Osteoblast (primary cell): ENCODE data around the gene PRPF39. TPM values are rescaled to one million over a fixed set of nuclear protein-coding genes. Genes with fewer than 3 reads are reported as not detected.

ENCODE experiments used
- DNase-seq: peaks from one replicate; pipeline ENCODE4 v3.0.0; 2011; ENCODE audit warnings: low spot score, mixed read lengths; ENCODE audit not compliant: insufficient read length; ENCODE audit errors: missing footprints
- H2AFZ ChIP-seq: 2 replicates; pipeline ENCODE4 v1.6.0; 2011; ENCODE audit warnings: mild to moderate bottlenecking, low read length
- H3K27ac ChIP-seq: 2 replicates; pipeline ENCODE4 v1.5.1; 2011; ENCODE audit warnings: mild to moderate bottlenecking, low read depth, low read length, moderate library complexity
- H3K27me3 ChIP-seq: 2 replicates; pipeline ENCODE4 v1.6.0; 2012; ENCODE audit warnings: mild to moderate bottlenecking, control low read depth, inconsistent platforms, low read length, moderate library complexity; ENCODE audit not compliant: insufficient read depth
- H3K36me3 ChIP-seq: 2 replicates; pipeline ENCODE4 v1.5.1; 2011; ENCODE audit warnings: mild to moderate bottlenecking, low read length, control low read depth, moderate library complexity; ENCODE audit not compliant: insufficient read depth
- H3K4me1 ChIP-seq: 2 replicates; pipeline ENCODE4 v1.5.1; 2011; ENCODE audit warnings: mild to moderate bottlenecking, low read length, control low read depth, moderate library complexity; ENCODE audit not compliant: insufficient read depth
- H3K4me2 ChIP-seq: 2 replicates; pipeline ENCODE4 v1.6.0; 2011; ENCODE audit warnings: mild to moderate bottlenecking, low read length; ENCODE audit not compliant: insufficient read depth
- H3K4me3 ChIP-seq: fragments of 200-600 bp; sonication (generic); 3 replicates; pipeline ENCODE4 v1.5.1; 2012; ENCODE audit warnings: mild to moderate bottlenecking, low read length, inconsistent platforms; ENCODE audit not compliant: insufficient read depth
- H3K79me2 ChIP-seq: 2 replicates; pipeline ENCODE4 v1.6.0; 2012; ENCODE audit warnings: mild to moderate bottlenecking, low read length, control low read depth, inconsistent platforms; ENCODE audit not compliant: insufficient read depth
- H3K9me3 ChIP-seq: 2 replicates; pipeline ENCODE4 v1.5.1; 2011; ENCODE audit warnings: low read depth, low read length, control low read depth
- H4K20me1 ChIP-seq: 2 replicates; pipeline ENCODE4 v1.6.0; 2012; ENCODE audit warnings: mild to moderate bottlenecking, low read length, control low read depth; ENCODE audit not compliant: insufficient read depth
- CTCF ChIP-seq: IDR thresholded peaks from 2 replicates; pipeline ENCODE4 v1.5.1; 2011; ENCODE audit warnings: mild to moderate bottlenecking, low read depth, low read length, moderate library complexity; ENCODE audit errors: extremely low read depth
- total RNA-seq: library from RNA; depleted of rRNA; stranded (reverse); fragments of >200 nt; gene quantifications from 2 replicates; pipeline ENCODE4 v1.2.3, GENCODE V29; 2012

Gene PRPF39
- total RNA-seq, 1 donor = 35.1 TPM

GRCh38 chr14:45094275-45094674 is 10.4 kb downstream of the PRPF39 start:
- H3K9me3 ChIP-seq = no peaks in the 10 kb centered on the region
- H3K27me3 ChIP-seq = no peaks in the 10 kb centered on the region
- H3K79me2 ChIP-seq = peaks cover 88% of the 10 kb centered on the region
- no peak for DNase-seq
- peaks cover 29% of the 10 kb centered on the region for H3K36me3 ChIP-seq
- TF ChIP-seq CTCF = no peak
- no peak overlapping the region for H3K4me3 ChIP-seq
- no peak overlapping the region for H3K4me2 ChIP-seq
- no peak overlapping the region for H2AFZ ChIP-seq
- H3K4me1 ChIP-seq = peaks cover 20% of the 10 kb centered on the region
- no peak overlapping the region for H3K27ac ChIP-seq
- H4K20me1 ChIP-seq = peaks cover 29% of the 10 kb centered on the region

- DNase-seq = no peak
- Histone ChIP-seq H2AFZ (no peak overlapping the region), H4K20me1 (peaks cover 21% of the 10 kb centered on the region), H3K27me3 (no peaks in the 10 kb centered on the region), H3K4me3 (no peak overlapping the region), H3K4me2 (no peak overlapping the region), H3K79me2 (peaks cover 83% of the 10 kb centered on the region), H3K27ac (no peak overlapping the region), H3K9me3 (no peaks in the 10 kb centered on the region), H3K4me1 (peaks cover 12% of the 10 kb centered on the region), H3K36me3 (peaks cover 35% of the 10 kb centered on the region)
- no peak for TF ChIP-seq CTCF
Measured at GRCh38 chr14:45095143-45095542, 11.2 kb downstream of the PRPF39 start.

GRCh38 chr14:45096218-45096617 is 12.3 kb downstream of the PRPF39 start:
- H2AFZ ChIP-seq = no peak overlapping the region
- peaks cover 5% of the 10 kb centered on the region for H3K4me1 ChIP-seq
- H3K9me3 ChIP-seq = no peaks in the 10 kb centered on the region
- H3K27ac ChIP-seq = no peak overlapping the region
- peaks cover 42% of the 10 kb centered on the region for H3K36me3 ChIP-seq
- H3K4me2 ChIP-seq = no peak overlapping the region
- H3K27me3 ChIP-seq = no peaks in the 10 kb centered on the region
- peaks cover 10% of the 10 kb centered on the region for H4K20me1 ChIP-seq
- peaks cover 81% of the 10 kb centered on the region for H3K79me2 ChIP-seq
- DNase-seq = no peak
- H3K4me3 ChIP-seq = no peak overlapping the region
- TF ChIP-seq CTCF = no peak

- peaks cover 46% of the 10 kb centered on the region for H3K36me3 ChIP-seq
- peaks cover 25% of the 10 kb centered on the region for H3K79me2 ChIP-seq
- H2AFZ ChIP-seq = no peak overlapping the region
- no peaks in the 10 kb centered on the region for H3K9me3 ChIP-seq
- no peak overlapping the region for H3K4me3 ChIP-seq
- no peaks in the 10 kb centered on the region for H3K4me1 ChIP-seq
- no peaks in the 10 kb centered on the region for H3K27me3 ChIP-seq
- no peak for DNase-seq
- no peak overlapping the region for H3K4me2 ChIP-seq
- H3K27ac ChIP-seq = no peak overlapping the region
- no peak for TF ChIP-seq CTCF
- H4K20me1 ChIP-seq = no peaks in the 10 kb centered on the region
Measured at GRCh38 chr14:45103806-45104205, 19.9 kb downstream of the PRPF39 start.
